Choroid plexus epithelial cell (primary cell): ENCODE data around the gene TMEM123.

Source experiments
- DNase-seq: peaks from one replicate; pipeline ENCODE4 v3.0.0-alpha.2; 2010; ENCODE audit warnings: low read depth
- H3K4me3 ChIP-seq: 2 replicates; pipeline ENCODE4 v1.5.1; 2011; ENCODE audit warnings: low read depth, mild to moderate bottlenecking, control low read depth, low read length, moderate library complexity
- CTCF ChIP-seq: conservative IDR thresholded peaks from 2 replicates; pipeline ENCODE4 v1.5.1; 2011; ENCODE audit warnings: low read depth, mild to moderate bottlenecking, control low read depth, inconsistent platforms, low read length, moderate library complexity

The TMEM123 gene

GRCh38 chr11:102485095-102485722, 32.6 kb upstream of the TMEM123 start:
- no peak for TF ChIP-seq CTCF
- DNase-seq = peak; percentile 41
- no peak overlapping the region for H3K4me3 ChIP-seq

GRCh38 chr11:102482433-102482832, 29.9 kb upstream of the TMEM123 start:
- DNase-seq = no peak
- TF ChIP-seq CTCF = no peak

GRCh38 chr11:102479733-102480132, 27.2 kb upstream of the TMEM123 start:
- H3K4me3 ChIP-seq = no peak overlapping the region
- no peak for TF ChIP-seq CTCF
- DNase-seq = no peak

More at GRCh38 chr11:102482433-102482832, 29.9 kb upstream of the TMEM123 start:
- H3K4me3 ChIP-seq = no peak overlapping the region

GRCh38 chr11:102478673-102479299, 26.2 kb upstream of the TMEM123 start:
- no peak overlapping the region for H3K4me3 ChIP-seq
- TF ChIP-seq CTCF = no peak
- no peak for DNase-seq

GRCh38 chr11:102476812-102477211, 24.2 kb upstream of the TMEM123 start:
- DNase-seq = peak; percentile 53
- no peak for TF ChIP-seq CTCF
- H3K4me3 ChIP-seq = no peak overlapping the region

GRCh38 chr11:102476069-102476468, 23.5 kb upstream of the TMEM123 start:
- TF ChIP-seq CTCF = no peak
- DNase-seq = peak; percentile 61
- H3K4me3 ChIP-seq = no peak overlapping the region

GRCh38 chr11:102473543-102473942, 21.0 kb upstream of the TMEM123 start:
- DNase-seq = no peak
- no peak for TF ChIP-seq CTCF
- no peak overlapping the region for H3K4me3 ChIP-seq
